NCI-H2196 treated with DMSO at 0.1 percent for 48 hours (cell line): ENCODE data around the gene OR51B5.
"Not testable (repeated sequence)": the region's sequence is repeated elsewhere in the genome, so short reads cannot be mapped to it uniquely, and the experiment has no call there.

Experiments
- DNase-seq: peaks from one replicate; lab custom pipeline; 2025; ENCODE audit not compliant: unreplicated experiment; lab: John Stamatoyannopoulos, UW

Gene OR51B5, protein sequence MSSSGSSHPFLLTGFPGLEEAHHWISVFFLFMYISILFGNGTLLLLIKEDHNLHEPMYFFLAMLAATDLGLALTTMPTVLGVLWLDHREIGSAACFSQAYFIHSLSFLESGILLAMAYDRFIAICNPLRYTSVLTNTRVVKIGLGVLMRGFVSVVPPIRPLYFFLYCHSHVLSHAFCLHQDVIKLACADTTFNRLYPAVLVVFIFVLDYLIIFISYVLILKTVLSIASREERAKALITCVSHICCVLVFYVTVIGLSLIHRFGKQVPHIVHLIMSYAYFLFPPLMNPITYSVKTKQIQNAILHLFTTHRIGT

DNA sequence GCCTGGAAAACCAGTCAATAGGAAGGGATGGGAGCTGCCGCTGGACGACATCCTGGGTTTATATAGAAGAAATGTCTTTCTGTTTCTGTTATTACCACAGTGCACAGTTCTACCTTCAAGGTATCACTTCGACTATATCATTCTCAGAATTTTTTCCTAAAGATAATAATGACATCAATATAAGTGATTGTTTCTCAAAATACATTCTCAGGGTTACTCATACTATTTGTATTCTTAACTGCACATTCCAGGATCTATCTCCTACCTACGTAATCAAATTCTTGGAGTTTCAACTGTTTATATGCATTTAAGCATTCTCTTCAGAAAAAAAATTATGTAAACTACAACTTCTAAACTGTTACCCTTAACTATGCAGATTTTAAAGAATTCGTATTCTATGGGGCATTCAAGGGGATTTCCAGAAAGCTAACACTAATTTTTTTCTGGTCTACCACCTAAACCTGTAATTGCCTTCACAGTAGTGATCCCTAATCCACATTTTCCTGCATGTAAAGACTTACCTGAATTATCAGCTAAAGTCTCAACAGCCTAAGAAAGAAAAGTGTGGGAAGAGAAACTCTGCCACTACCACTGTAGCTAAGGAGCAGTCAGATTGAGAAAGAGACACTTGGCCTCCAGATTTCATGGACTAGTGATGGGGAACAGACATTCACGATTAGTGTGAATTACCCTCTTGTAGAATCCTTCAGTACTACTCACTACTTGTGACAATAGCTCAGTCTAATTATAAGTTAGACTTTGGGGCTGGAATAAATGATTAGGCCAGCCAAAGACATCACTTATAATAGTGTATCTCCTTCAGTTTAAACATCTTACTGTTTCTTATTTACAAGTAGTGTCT lies at the start of gene OR51B5:
OR51B5 (minus strand) TSS at position 51 of the 862 bp plus-strand sequence; CDS start at position 51, 0 bp downstream.
- DNase-seq = no peak

DNA sequence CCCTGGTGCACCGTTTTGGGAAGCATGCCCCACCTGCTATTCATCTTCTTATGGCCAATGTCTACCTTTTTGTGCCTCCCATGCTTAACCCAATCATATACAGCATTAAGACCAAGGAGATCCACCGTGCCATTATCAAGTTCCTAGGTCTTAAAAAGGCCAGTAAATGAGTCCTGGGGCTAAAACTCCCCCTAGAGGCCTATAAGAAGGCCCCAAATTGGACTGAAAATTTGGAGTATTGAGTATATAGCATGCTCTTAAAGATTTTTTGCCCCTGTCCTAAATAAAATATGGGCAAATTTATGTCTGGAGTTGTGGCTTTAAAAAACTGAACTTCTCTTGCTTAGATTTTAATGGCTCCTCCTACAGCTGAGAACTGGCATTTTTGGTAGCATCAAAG lies 46.9 kb upstream of the OR51B5 start:
- DNase-seq = no peak

DNA sequence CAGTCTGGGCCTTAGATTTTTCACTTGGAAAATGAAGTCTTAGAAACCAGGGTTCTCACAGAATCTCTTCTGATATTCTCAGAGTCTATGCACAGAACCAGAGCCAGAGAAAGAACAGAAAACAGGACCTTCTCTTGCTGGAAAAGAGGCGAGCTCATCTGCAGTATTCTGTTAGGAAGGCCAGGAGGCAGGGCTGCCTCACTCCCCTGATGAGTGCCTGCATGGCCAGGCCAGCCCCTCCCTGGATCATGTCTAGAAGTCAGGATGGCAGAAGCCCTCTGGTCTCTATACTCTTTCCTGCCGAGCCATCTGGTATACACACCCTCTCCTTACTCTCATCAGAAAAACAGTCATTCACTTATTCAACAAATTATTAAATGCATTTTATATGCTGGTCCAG lies 41.0 kb upstream of the OR51B5 start:
- DNase-seq = no peak

DNA sequence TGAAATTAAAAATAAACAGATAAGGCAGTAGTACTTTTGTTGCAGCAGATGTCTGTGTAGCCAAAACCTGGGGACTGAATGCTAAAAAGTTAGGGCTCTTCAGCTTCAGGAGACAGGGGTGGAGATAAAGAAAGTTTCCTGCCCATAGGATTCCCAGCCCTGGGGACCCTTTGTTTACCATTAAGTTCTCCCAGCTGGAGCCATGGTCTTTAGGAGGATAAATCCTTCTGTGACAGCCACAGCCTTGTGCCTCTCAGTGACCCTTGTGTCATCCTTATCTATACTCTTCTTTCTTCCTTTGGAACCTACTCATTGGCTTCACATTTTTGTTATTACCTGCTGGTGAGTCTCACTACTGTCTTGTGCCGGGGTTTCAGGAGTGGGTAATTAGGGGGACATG lies 40.3 kb upstream of the OR51B5 start, which contains the start of gene OR51M1:
OR51M1 (plus strand) TSS at position 237 of the 400 bp plus-strand sequence. CDS start 5,587 bp downstream, outside the sequence.
- no peak for DNase-seq

DNA sequence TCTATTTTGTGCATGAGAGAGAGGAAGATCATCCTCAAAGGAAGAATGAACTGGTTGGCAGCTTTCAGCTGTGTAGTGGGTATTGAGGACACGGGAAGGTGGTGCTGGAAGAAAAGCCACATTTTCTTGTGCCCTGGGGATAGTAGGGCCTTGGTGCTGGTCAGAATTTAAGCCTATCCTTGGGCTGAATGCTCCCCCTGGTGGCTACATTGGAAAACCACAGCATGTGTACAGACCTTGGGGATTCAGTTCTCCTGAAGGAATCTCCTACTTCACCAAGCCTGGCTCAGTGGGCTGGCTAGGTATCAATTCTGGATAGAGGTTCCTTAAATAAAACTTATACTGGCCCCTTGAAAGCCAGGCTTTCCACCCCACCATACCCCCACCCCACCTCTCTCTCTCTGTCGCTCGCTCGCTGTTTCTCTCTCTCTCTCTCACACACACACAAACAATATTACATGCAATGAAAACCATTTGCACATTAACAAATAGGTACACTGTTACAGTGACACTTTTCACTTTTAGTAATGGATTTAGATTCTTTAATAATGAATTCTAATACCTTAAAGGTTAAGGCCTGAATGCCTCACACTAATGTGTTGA lies 37.5 kb upstream of the OR51B5 start:
- DNase-seq = peak; percentile 39

DNA sequence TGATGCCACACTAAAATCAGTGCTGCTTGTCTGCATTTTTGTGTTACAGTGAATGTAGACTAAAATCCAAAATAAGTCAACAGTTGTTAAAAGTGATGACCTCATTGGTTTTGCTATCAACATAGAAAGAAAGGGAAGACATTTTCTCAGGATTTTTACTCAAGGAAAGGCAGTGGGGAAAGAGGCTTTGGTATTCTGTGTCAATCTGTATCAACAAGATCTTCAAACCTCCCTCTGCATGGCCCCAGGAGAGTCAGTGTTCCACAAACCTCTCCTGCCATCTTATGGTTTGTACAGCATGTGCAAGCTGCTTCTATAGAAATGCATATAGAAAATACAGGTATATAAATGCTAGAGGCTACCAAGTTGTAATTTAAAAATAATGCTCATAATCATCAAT lies 26.5 kb upstream of the OR51B5 start:
- no peak for DNase-seq

DNA sequence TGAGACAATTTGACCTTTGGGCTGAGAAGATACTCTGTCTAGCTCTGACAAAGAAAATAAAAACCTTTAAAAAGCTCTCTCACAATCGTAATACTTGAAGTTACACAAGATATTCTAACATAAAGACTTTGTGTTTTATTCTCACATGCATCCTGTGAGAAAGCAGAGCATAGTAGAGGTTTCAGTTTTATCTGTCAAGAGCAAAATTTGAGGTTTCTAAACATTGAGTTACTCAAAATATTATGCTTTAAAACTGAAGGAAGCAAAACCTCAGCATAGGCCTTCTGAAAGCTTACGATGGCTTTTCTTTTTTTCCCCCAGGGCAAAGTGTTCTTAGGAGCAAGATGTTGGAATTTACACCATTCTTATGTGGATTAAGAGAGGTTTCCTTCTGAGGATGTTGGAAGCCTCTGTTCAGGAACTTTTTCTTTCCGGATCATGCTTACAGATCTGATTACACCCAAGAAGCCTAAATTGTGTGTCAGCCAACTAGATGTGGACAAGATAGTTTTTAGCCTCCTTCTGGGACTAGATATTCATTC lies 25.2 kb upstream of the OR51B5 start:
- no peak for DNase-seq

DNA sequence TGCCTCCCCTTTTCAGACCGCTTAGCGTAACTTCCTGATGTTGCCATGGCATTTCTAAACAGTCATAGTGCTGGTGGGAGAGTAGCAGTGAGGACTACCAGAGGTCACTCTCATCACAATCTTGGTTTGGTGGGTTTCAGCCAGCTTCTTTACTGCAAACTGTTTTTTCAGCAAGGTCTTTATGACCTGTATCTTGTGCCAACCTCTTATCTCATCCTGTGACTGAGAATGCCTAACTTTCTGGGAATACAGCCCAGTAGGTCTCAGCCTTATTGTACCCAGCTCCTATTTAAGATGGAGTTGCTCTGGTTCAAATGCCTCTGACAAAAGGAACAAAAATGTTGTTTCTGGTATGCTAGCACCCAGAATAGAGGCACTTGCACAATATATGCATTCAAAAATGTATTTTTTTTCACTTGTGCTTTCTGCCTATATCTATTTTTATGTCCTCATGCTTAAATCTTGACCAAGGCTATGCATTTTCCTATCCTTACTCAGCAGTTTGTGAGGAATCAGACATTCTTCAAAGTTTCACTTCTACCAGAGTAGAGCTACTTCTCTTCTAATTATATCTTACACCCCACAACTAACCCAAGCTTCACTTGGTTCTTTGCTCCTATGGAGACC lies 24.2 kb upstream of the OR51B5 start:
- DNase-seq = no peak

DNA sequence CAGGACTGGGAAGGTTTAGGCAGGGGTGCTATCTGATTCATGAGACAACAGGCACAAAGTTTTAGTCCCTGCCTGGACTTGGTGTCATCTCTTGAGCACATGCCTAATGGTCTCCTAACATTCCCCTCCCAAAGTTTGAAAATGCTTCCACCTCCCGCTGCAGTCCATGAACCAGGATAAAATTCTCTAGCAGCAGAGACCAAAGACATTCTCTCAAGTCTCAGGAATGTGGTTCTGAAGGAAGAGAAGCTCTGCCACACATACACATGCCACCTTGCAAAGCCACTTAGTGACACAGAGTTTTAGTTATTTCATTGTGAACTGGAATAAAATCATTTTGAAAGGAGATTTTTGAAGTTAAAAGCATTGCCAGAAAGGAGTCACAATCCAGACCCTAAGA lies 23.5 kb upstream of the OR51B5 start:
- no peak for DNase-seq

DNA sequence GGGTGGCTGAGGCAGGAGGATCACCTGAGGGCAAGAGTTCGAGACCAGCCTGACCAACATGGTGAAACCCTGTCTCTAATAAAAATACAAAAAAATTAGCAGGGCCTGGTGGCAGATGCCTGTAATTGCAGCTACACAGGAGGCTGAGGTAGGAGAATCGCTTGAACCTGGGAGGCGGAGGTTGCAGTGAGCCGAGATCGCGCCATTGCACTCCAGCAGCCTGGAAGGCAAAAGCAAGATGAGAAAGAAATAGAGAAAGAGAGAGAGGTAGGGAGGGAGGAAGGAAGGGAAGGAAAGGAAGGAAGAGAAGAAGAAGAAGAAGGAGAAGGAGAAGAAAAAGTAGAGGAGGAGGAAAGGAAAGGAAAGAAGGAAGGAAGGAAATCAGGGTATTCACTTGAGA lies 23.0 kb upstream of the OR51B5 start:
- not testable (repeated sequence) for DNase-seq

DNA sequence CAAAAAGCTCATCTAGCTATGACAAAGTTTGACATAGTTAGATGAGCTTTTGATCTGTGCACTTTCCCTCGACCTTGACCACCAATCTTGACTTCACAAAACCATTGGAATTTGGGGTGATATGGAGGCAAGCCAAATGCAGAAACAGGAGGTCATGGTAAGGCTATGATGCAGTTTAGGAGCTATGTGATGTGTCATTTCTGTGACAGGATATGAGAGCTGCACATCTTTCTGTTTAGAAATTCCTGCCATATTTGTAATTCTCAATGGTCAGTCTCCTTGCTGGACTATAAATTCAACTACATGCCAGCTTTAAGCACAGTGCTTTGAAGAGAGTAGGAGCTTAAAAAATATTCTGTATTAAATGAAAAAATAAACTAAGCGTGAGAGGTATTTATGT lies 20.9 kb upstream of the OR51B5 start:
- DNase-seq = no peak

DNA sequence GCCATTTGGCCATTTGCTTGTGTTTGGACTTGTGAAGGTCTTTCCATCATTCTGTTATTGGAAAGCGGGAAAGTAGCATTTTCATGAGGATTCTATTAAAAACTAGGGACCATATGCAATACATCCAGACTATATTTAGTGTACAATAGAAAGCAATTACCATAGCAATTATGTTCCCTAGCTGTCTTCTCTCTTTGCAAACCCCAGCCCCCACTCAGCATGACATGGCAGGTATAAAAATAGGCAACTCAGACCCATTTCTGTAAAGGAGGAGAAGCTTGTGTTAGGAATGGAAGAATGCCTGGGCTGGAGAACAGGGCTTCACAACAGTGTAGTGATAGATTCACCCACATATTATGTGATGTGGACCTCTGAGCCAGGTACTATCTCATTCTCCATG lies 20.4 kb upstream of the OR51B5 start:
- DNase-seq = no peak

DNA sequence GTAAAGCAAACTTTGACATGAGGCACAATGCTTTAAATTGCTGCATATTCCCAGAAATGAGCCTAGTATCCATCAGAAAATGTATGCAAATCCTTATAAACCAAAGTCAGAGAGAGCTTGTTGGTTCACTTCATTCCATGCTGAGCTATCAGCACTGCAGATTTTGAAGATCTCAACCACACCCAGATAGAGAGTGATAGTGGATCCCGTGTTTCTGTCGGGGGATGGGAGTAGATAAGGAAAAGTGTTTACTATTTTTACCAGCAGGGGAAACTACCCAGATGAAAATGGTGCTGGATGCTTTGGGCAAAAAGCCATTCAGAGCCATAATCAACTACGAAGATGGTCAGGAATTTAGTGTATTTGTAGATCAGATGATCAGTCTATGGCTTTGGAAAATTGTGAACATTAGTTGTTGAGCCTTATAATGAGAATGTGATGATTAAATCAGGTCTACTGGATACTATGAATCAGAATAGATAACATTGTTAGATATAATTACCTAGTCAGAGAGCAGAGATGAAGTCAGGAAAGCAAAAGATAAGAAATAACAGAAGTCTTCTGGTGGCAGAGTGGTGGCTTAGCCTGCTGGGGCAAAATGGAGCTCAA lies 18.8 kb upstream of the OR51B5 start:
- no peak for DNase-seq

DNA sequence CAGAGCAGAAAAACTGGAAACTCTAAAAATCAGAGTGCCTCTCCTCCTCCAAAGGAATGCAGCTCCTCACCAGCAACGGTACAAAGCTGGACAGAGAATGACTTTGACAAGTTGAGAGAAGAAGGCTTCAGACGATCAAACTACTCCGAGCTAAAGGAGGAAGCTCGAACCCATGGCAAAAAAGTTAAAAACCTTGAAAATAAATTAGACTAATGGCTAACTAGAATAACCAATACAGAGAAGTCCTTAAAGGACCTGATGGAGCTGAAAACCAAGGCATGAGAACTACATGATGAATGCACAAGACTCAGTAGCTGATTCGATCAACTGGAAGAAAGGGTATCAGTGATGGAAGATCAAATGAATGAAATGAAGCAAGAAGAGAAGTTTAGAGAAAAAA lies 12.7 kb upstream of the OR51B5 start:
- DNase-seq = not testable (repeated sequence)

DNA sequence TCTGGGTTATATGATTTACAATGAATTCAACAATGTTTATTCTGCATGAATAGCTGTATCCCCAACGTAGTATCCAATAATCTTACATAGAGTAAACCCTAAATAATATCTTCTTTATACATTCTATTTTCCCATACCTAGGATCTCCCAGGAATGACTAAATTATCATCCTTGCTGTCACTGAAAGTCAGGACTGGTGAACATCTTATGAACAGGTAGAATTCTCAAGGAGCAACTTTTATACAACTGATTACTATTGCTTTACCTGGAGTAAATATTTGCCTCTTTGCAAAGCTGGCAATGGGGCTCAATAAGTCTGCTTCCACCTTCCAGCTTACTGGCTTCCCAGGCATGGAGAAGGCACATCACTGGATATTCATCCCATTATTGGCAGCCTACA lies 7.9 kb upstream of the OR51B5 start, which contains the start of gene OR51B6:
OR51B6 (plus strand) TSS at position 301 of the 400 bp plus-strand sequence; CDS start at position 301, 0 bp downstream.
- DNase-seq = no peak

DNA sequence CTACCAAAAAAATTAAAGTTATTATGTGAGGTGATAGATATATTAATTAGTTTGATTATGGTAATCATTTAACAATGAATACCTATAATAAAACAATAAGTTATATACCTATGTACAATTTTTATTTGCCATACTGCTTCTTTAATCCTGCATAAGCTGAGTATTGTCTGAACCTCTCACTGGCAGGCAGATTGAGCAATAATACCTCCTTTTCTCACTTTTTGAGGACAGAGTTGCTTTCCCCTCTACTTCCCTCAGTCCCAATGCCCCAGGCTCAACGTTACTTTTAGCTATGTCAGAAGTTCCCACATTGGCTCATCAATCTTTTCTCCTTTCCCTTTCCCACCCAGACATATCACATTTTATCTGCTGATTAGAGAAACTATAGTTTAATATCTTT lies 6.2 kb upstream of the OR51B5 start:
- no peak for DNase-seq

DNA sequence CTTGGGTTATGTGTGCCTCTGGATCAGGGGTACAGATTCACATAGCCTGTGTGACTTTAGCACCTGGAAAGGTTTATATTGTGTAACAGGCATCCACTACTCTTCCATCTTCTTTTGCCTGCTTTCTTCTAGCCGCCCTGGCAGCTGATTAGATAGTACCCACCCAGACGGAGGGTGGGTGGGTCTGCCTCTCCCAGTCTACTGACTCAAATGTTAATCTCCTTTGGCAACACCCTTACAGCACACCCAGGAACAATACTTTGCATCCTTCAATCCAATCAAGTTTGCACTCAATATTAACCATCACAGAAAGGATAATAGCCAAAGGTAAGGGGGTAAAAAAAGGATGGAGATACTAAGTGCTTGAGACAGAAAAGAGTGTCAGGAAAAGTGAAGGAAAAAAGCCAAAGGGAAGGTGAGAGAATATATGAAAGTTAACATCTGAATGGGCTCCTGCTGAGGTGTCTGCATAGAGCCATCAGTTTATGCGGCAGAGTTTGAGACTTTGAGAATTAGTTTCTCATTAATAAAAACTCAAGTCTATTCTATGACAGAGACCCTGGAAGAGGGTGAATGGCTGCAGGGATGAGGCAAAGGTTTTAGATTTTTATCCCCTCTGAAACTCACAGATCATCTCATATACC lies 5.3 kb upstream of the OR51B5 start:
- DNase-seq = no peak

DNA sequence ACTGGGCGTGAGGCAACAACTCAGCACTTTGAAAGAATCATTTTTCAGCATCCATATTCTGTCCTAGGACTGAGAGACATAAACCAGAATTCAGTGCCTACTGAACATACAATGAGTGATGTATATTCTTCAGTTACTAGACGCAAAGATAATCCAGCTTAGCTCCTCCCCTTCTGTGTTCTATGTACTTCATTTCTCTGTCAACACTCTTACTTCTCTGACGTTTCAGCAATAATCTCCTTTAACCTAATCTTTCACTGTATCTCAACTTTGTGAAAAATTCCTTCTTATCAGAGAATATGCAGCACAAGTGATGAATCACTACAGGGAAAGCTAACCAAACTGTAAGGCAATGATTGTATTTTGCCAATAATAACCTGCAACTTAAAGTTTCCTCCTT lies 2.5 kb upstream of the OR51B5 start:
- no peak for DNase-seq

DNA sequence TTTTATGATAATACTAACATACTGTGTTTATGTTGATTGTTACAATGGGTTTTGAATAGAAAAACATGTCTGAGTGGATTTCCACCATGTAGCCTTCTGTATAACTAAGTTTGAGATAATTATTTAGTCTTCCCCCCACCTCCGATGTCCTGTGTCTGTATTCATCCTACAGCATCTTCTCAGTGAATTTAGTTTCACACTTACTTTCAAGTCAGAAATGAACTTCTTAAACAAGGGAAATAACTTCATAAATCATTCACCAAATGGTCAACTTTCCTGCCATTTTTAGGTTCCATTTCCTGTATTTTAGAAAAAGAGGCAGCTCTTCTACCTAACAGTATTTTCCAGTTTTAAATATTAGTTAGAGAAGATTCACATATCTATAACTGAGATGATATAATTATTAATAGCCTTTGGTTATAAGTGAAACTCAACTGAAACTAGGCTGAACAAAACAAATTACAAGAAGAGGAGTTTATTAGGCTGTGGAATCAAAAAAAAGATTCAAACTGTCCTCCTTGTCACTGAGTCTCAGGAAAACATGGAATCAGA lies 3.5 kb downstream of the OR51B5 start:
- DNase-seq = no peak

DNA sequence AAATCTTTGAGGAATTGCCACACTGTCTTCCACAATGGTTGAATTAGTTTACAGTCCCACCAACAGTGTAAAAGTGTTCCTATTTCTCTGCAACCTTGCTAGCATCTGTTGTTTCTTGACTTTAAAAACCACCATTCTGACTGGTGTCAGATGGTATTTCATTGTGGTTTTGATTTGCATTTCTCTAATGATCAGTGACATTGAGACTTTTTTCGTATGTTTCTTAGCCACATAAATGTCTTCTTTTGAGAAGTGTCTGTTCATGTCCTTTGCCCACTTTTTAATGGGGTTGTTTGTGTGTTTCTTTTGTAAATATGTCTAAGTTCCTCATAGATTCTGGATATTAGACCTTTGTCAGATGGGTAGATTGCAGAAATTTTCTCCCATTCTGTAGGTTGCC lies 6.1 kb downstream of the OR51B5 start:
- DNase-seq = not testable (repeated sequence)
